Fibroblast of the aortic adventitia (primary cell): ENCODE data around the gene MEX3A. TPM values are rescaled to one million over a fixed set of nuclear protein-coding genes. Genes with fewer than 3 reads are reported as not detected.
"Not testable (repeated sequence)": the region's sequence is repeated elsewhere in the genome, so short reads cannot be mapped to it uniquely, and the experiment has no call there.

Experiments used
- DNase-seq: peaks from one replicate; pipeline ENCODE4 v3.0.0-alpha.2; 2010; ENCODE audit warnings: low read depth
- H3K4me3 ChIP-seq: 2 replicates; pipeline ENCODE4 v1.5.1; 2011; ENCODE audit warnings: low read depth, mild to moderate bottlenecking, control low read depth, low read length, moderate library complexity
- total RNA-seq: library from RNA; depleted of rRNA; stranded (reverse); fragments of >200 nt; gene quantifications from 2 replicates; pipeline ENCODE4 v1.2.3, GENCODE V29; 2012; ENCODE audit warnings: low replicate concordance
- TF ChIP-seq, protein P1 (sequence below): IDR thresholded peaks from 2 replicates; pipeline ENCODE4 v1.5.1; 2011; ENCODE audit warnings: mild to moderate bottlenecking, low read length, control low read depth, inconsistent platforms; ENCODE audit not compliant: insufficient read depth

The MEX3A gene
- total RNA-seq, 1 donor: 0.90 TPM

DNA sequence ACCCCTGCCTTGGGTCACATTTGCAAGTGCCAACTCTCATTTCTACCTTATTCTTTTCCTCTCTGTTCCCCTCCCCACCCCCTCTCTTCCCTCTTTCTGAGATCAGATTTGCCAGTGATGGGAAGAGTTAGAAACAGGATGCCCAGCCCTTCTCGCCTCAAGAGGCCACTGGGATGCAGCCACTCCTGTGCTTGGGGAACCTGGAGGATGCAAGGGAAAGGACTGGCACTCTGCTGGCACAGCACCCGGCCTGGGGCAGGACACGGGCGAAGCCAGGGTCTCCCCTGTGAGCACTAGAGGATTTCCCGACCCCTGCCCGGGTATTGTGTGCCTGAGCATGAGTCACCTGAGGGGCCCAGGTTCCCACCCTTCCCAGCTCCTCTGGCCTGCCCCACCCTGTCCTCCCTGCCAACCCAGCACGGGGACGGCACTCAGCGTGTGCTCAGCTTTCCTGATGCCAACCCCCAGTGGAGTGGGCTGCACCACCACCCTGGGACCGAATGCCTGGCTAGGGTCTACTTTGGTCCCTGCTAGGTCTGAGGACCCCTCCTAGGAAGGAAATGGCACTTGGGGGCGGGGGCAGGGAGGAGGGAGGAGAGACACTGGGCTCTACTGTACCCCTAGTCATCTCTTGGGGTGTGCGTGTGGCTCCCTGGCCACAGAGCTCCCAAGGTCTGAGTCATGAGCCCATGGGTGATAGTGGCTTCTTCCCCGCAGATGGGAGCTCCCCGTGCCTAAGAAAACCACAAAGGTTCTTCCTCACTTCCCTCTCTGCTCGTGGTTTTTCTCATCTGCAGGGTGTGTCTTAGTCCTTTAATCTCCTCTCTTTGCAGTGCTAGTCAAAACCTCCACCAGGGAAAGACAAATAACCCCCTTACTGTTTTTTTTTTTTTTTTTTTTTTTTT lies 44.6 kb upstream of the MEX3A start:
- TF ChIP-seq, protein P1, sequence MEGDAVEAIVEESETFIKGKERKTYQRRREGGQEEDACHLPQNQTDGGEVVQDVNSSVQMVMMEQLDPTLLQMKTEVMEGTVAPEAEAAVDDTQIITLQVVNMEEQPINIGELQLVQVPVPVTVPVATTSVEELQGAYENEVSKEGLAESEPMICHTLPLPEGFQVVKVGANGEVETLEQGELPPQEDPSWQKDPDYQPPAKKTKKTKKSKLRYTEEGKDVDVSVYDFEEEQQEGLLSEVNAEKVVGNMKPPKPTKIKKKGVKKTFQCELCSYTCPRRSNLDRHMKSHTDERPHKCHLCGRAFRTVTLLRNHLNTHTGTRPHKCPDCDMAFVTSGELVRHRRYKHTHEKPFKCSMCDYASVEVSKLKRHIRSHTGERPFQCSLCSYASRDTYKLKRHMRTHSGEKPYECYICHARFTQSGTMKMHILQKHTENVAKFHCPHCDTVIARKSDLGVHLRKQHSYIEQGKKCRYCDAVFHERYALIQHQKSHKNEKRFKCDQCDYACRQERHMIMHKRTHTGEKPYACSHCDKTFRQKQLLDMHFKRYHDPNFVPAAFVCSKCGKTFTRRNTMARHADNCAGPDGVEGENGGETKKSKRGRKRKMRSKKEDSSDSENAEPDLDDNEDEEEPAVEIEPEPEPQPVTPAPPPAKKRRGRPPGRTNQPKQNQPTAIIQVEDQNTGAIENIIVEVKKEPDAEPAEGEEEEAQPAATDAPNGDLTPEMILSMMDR: no peak
- H3K4me3 ChIP-seq: peak overlapping the region; percentile 54
- DNase-seq: peak; percentile 90

DNA sequence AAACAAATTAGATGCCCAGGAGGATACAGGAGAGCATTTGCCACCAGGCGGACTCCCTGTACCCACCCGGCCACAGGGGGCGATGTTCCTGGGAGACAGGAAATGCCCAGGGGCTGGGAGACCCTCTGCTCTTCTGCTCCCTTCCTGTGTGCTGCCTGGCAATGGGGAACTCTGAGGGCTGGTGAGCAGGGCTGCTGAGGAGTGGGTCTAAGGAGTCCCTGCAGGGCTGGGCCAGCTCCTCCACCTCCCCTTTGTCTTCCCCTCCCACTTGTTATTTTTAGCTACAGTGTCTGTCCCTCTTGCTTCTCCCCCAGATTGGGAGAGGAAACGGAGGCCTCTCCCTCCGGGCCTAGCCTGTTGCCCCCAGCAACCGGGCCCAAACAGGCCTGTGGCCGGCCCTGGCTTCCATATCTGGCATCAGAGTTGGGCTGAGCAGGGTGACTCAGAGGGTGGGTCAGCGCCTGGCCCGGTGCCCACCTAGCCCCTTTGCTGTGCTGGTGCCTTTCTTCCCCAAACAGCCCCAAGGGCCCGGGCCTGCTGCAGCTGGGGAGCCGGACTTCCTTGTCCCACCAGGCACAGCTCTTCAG lies 43.9 kb upstream of the MEX3A start:
- peak overlapping the region; percentile 54 for H3K4me3 ChIP-seq
- TF ChIP-seq, protein P1: peak; percentile 65
- DNase-seq: peak; percentile 97

DNA sequence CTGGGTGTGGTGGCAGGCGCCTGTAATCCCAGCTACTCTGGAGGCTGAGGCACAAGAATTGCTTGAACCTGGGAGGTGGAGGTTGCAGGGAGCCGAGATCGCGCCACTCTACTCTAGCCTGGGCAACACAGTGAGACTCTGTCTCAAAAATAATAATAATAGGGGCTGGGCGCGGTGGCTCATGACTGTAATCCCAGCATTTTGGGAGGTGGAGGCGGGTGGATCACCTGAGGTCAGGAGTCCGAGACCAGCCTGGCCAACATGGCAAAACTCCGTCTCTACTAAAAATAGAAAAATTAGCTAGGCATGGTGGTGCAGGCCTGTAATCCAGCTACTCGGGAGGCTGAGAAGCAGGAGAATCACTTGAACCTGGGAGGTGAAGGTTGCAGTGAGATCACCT lies 43.3 kb upstream of the MEX3A start:
- H3K4me3 ChIP-seq, DNase-seq: not testable (repeated sequence)

DNA sequence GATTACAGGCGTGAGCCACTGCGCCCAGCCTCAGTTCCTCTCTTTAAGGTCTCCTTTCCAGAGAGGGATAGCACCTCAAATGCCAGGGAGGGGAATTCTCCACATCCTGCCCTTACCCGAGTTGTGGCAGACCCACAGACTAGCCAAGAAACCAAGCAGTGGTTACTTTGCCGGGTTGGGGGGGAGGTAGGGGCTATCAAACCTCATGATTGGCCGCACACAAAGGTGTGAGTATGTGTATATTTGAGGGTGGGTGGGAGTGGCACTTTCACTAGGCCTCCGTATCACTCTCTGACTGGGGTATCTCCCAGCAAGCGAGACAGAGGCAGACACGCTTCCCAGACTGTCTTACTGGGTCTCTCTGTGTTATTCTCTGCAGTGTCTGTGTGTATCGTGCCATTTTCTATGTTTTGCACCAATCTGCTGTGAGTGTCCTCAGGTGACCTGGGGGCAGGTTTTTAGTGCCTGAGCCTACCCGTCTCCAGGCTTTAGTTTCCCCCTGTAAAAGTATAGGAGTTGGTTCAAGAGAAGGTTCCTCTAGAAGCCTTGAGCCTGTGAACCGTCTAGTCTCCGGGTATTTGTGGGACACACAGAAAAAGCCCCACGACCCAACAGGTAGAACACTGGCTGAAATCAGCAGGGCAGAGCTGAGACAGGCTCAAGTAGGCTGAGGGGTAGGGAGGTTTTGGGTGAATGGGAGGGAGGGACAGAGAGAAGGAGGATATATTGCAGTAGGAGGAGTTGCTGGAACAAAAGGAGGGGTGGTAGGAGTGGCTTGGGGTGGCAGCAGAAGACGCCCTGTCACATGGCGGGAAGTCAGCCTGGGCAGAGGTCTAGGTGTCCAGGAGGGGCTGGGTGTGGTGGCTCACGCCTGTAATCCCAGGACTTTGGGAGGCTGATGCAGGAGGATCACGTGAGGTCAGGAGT lies 42.6 kb upstream of the MEX3A start:
- TF ChIP-seq, protein P1: no peak
- DNase-seq: peak; percentile 58
- peak overlapping the region; percentile 17 for H3K4me3 ChIP-seq

DNA sequence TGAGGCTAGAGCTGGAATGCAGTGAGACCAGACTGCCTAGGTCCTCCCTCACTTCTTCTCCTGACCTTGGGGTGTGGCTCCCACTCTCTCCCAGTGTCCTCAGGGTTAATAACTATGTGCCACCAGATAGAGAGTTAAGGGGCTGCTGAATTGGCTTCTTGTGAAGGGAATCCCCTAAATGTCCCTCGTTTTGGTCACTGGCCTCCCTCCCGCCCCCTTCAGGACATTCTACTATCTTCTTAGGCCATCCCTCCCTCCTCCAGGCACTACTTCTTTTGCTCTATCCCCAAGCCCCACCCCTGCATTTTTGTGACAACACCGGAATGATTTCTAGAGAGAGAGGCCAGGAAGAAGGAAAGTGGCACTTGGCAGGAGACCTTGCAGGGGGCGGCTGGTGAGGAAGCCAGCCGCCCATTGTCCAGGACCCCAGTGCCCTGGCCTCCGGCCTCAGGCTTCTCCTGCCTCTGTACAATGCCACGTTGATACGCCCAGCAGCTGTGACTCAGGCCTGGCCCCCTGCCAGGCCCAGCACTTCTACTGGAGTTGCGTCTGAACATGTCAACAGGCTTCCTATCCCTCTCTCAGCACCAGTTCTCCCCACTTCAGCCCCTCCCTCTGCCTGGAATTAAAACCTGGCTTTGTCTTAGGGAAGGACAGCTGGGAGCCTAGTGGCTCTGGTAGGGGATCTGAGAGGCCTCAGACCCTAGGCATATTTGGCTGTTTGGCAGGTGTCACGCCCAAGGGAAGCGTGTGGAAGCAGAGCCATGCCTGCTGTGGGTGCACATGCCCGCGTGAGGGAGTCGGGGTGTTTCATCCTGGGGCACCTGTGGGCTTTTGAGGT lies 41.3 kb upstream of the MEX3A start:
- peak overlapping the region; percentile 66 for H3K4me3 ChIP-seq
- TF ChIP-seq, protein P1: peak; percentile 45
- peak; percentile 98 for DNase-seq

DNA sequence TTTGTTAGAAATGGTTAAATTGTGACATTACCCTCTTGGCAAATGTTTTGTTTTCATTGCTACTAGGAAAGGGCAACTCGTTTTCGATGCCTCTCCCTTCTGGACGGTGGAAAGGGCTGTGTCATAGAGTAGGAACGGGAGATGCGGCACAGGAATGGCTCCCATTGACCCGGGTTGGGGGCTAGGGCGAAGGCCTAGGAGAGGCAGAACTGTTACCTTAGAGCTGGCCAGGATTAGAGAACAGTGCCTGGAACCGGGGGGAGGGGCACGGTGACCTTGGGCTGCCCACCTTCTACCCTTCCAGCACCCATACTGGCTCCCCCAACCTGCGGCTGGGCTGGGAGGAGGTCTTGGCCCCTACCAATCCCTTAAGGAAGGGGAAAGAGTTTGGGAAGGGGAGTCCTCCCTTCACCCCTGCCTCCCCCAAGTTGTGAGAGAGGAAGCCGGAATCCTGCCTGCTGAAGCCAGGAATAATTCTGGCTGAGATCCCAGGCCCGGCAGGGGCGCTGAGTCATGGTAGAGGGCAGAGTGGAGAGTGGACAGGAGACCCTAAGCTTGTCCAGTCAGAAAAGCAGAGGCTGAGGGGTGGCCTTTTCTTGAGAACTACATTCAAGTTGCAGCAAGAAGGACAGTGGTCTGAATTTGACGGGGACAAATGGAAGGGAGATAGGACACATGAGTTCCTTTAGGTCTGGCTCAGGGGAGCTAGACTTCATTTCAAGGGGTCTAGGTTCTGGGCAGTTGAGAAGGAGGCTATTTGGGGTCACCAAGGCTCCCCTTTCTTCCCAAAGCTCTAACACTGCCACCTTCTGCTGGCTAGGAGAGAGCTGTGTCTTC lies 40.5 kb upstream of the MEX3A start:
- peak; percentile 90 for DNase-seq
- TF ChIP-seq, protein P1: no peak
- peak overlapping the region; percentile 66 for H3K4me3 ChIP-seq
